Suprapubic skin (tissue), 3 donors: ENCODE results near the gene FBLN1.

Experiments used
- CTCF ChIP-seq, 2 donors: fragments of 200-600 bp in 1 of 2; fragments of 450-650 bp in 1 of 2; sonication (generic) in 1 of 2; IDR thresholded peaks; one replicate each; pipeline ENCODE4 v1.5.1; 2016 to 2019; ENCODE audit warnings: antibody characterized with exemption in 2 of 2, mild to moderate bottlenecking in 1 of 2, moderate library complexity in 1 of 2
- EP300 ChIP-seq: sonication (generic); formaldehyde crosslinking; IDR thresholded peaks from one replicate; pipeline ENCODE4 v1.6.1; 2017; ENCODE audit warnings: antibody characterized with exemption

DNA sequence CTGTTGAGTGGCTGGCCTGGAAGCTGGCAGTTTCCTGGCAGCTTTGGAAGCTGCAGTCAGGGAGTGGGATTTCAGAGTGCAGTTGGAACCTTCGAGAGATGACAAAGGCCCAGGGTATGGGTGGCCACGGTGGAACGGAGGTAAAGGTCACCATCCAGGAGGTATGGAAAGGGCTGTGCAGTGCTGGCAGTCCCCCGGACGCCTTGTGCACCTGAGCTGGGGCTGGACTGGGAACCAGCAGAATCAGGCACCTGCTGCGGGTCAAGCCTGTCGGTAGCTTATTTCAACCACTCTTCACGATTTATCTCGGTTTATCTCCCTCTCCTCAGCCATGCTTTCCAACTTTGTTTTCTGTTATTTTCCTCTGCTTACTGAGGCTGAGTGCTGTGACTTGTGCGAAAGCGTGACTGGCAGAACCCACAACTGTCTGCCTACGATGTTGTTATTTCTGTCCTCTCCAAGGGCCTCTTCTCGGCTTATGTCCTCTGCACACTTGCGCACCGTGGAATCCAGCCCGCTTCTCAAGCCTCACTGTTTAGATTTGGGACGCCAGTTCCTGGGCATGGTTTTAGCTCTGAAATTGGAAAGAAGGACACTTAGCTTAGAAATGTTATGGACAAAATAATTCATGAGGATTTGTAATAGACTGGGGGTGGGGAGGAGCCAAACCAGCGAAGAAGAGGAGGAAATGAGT lies 145.0 kb downstream of the FBLN1 start:
- TF ChIP-seq CTCF (IDR thresholded peaks at IDR 0.05): no peak
- no peak for TF ChIP-seq EP300
